Liver (tissue), 9 donors: ENCODE measurements around the gene SFXN5. TPM values are rescaled to one million over a fixed set of nuclear protein-coding genes. Genes with fewer than 3 reads are reported as not detected.

Experiments used
- DNase-seq: peaks from one replicate; pipeline ENCODE4 v3.0.0-alpha.2; 2017; ENCODE audit warnings: low spot score
- H3K27ac ChIP-seq, 2 donors: one replicate each; pipeline ENCODE4 v1.7.0; 2013; ENCODE audit warnings: inconsistent platforms in 2 of 2, low read length in 2 of 2, control low read depth in 1 of 2, low read depth in 1 of 2, mild to moderate bottlenecking in 1 of 2
- H3K27me3 ChIP-seq, 4 donors: one replicate each; pipeline versions ENCODE4 v1.6.1 to v1.7.0; 2013; ENCODE audit warnings: low read length in 3 of 4, inconsistent platforms in 1 of 4, mild to moderate bottlenecking in 1 of 4, moderate library complexity in 1 of 4; ENCODE audit not compliant: control insufficient read depth in 4 of 4, insufficient read depth in 4 of 4
- H3K36me3 ChIP-seq, 4 donors: one replicate each; pipeline versions ENCODE4 v1.6.1 to v1.7.0; 2013; ENCODE audit warnings: low read length in 3 of 4, mild to moderate bottlenecking in 3 of 4, low read depth in 1 of 4, moderate library complexity in 1 of 4; ENCODE audit not compliant: control insufficient read depth in 4 of 4, insufficient read depth in 3 of 4
- H3K4me1 ChIP-seq, 4 donors: one replicate each; pipeline versions ENCODE4 v1.6.1 to v1.7.0; 2013; ENCODE audit warnings: low read length in 3 of 4, mild to moderate bottlenecking in 3 of 4, moderate library complexity in 1 of 4; ENCODE audit not compliant: control insufficient read depth in 4 of 4, insufficient read depth in 4 of 4
- H3K4me3 ChIP-seq, 3 donors: one replicate each; pipeline versions ENCODE4 v1.6.1 to v1.7.0; 2013; ENCODE audit warnings: low read length in 3 of 3, control low read depth in 1 of 3, low read depth in 1 of 3, mild to moderate bottlenecking in 1 of 3
- H3K9ac ChIP-seq, 2 donors: one replicate each; pipeline ENCODE4 v1.7.0; 2013; ENCODE audit warnings: low read length in 2 of 2, mild to moderate bottlenecking in 2 of 2, moderate library complexity in 2 of 2, control low read depth in 1 of 2, low read depth in 1 of 2
- H3K9me3 ChIP-seq, 4 donors: one replicate each; pipeline versions ENCODE4 v1.6.1 to v1.7.0; 2013; ENCODE audit warnings: low read length in 3 of 4; ENCODE audit not compliant: control insufficient read depth in 4 of 4
- EGR1 ChIP-seq, 2 donors: IDR thresholded peaks; 2 replicates each; pipeline ENCODE4 v1.6.1; 2016 to 2018; ENCODE audit warnings: antibody characterized with exemption in 2 of 2, low read depth in 2 of 2
- FOXA1 ChIP-seq: IDR thresholded peaks from 2 replicates; pipeline ENCODE4 v1.6.1; 2016; ENCODE audit warnings: antibody characterized with exemption
- FOXA2 ChIP-seq: IDR thresholded peaks from 2 replicates; pipeline ENCODE4 v1.6.1; 2016; ENCODE audit warnings: antibody characterized with exemption
- GABPA ChIP-seq, 2 donors: IDR thresholded peaks in 1 of 2; conservative IDR thresholded peaks in 1 of 2; 2 replicates each; pipeline ENCODE4 v1.6.1; 2016; ENCODE audit warnings: antibody characterized with exemption in 2 of 2, mild to moderate bottlenecking in 1 of 2, moderate library complexity in 1 of 2
- HNF4A ChIP-seq, 2 donors: conservative IDR thresholded peaks; 2 replicates each; pipeline ENCODE4 v1.6.1; 2016; ENCODE audit warnings: antibody characterized with exemption in 2 of 2, mild to moderate bottlenecking in 2 of 2
- HNF4G ChIP-seq: IDR thresholded peaks from 2 replicates; pipeline ENCODE4 v1.6.1; 2016; ENCODE audit warnings: antibody characterized with exemption
- JUND ChIP-seq, 2 donors: IDR thresholded peaks; 2 replicates each; pipeline ENCODE4 v1.6.1; 2016; ENCODE audit warnings: antibody characterized with exemption in 2 of 2
- MAX ChIP-seq: IDR thresholded peaks from 2 replicates; pipeline ENCODE4 v1.6.1; 2016; ENCODE audit warnings: antibody characterized with exemption
- RAD21 ChIP-seq, 2 donors: IDR thresholded peaks; 2 replicates each; pipeline ENCODE4 v1.6.1; 2016; ENCODE audit warnings: antibody characterized with exemption in 2 of 2, mild to moderate bottlenecking in 2 of 2
- YY1 ChIP-seq: IDR thresholded peaks from 2 replicates; pipeline ENCODE4 v1.6.1; 2016; ENCODE audit warnings: antibody characterized with exemption, mild to moderate bottlenecking
- ZBTB33 ChIP-seq: IDR thresholded peaks from 2 replicates; pipeline ENCODE4 v1.6.1; 2016; ENCODE audit warnings: antibody characterized with exemption
- WGBS: extraction: QIAGEN DNeasy Blood & Tissue Kit; methylation state at CpG from one replicate; pipeline ENCODE4 v1.1.7; 2013; 5-methylcytosine and 5-hydroxymethylcytosine counted together
- polyA plus RNA-seq, 2 donors: library from polyadenylated mRNA; stranded (reverse) in 1 of 2; unstranded in 1 of 2; fragments of 200-250 nt in 1 of 2; fragments of >200 nt in 1 of 2; fragmentation: Nextera tagmentation in 1 of 2; extraction: Ambion mirVana in 1 of 2; gene quantifications; one replicate each; pipeline versions ENCODE4 v1.2.1 to v1.2.3, GENCODE V29; 2013 to 2015
- total RNA-seq, 2 donors: library from RNA; depleted of rRNA; stranded (reverse); fragments of >200 nt; gene quantifications; one replicate each; pipeline ENCODE4 v1.2.3, GENCODE V29; 2014
- TF ChIP-seq, protein P1 (sequence below): fragments of 150-350 bp; IDR thresholded peaks from 2 replicates; pipeline ENCODE4 v1.5.1; 2017; ENCODE audit warnings: improper control_type of control experiment, low read depth, low read length; ENCODE audit not compliant: missing input control
- TF ChIP-seq, protein P2 (sequence below): IDR thresholded peaks from 2 replicates; pipeline ENCODE4 v1.6.1; 2016; ENCODE audit warnings: antibody characterized with exemption
- donor health status: healthy.
- donor health status: healthy.
- donor health status: healthy.
- donor health status: healthy.
- donor health status: healthy.

SFXN5 gene
- total and polyA plus RNA-seq, 4 donors, result 23.3 to 58.2 (median 29.5) TPM

DNA sequence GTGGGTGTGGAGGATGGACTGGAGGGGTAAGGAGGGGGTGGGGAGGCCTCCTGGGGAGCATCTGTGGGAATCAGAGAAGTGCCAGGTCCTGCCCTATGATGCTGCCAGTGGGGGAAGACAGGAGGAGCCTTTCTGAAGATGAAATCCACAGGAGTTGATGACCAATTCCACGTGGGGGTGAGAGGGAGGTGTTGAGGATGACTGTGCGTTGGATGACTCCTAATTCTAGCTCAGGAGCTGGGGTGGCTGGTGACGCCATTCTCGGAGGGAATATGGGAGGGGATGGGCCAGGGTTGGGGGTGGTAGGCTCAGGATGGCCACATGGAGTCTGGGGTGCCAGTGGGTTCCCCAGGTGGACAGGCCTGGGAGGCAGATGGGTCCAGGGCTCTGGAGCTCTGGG, 121.9 kb downstream of the SFXN5 start:
- 94% methylated on average over 4 of the region's 4 CpGs for WGBS
- no peaks in the 10 kb centered on the region for H3K9me3 ChIP-seq

DNA sequence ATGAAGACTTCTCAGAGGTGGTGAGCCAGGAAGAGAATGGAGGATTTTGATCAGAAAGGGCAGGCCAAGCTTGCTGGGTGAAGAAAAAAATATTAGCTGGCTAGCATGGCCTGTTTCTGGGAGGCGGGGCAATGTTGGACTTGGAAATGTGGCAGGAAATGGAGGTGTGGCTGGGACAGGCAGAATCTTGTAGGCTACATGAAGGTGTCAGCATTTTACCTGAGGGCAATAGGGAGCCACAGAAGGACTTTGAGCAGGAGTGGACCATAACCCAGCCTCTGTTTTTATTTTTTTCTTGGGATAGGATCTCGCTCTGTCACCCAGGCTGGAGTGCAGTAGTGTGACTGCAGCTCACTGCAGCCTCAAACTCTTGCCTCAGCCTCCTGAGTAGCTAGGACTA, 122.5 kb downstream of the SFXN5 start:
- TF ChIP-seq FOXA2, result no peak
- TF ChIP-seq MAX, result no peak
- H3K9me3 ChIP-seq, result no peaks in the 10 kb centered on the region
- WGBS, result 95% methylated on average over 2 of the region's 2 CpGs

More for the DNA sequence above, 121.9 kb downstream of the SFXN5 start:
- Histone ChIP-seq H3K27ac (no peak overlapping the region), H3K4me3 (no peak overlapping the region), H3K36me3 (peaks cover 0 to 16% (median 10%) of the 10 kb centered on the region in 4 donors), H3K27me3 (no peaks in the 10 kb centered on the region), H3K9ac (no peak overlapping the region), H3K4me1 (no peaks in the 10 kb centered on the region)
- no peak for DNase-seq
- TF ChIP-seq, protein P1, sequence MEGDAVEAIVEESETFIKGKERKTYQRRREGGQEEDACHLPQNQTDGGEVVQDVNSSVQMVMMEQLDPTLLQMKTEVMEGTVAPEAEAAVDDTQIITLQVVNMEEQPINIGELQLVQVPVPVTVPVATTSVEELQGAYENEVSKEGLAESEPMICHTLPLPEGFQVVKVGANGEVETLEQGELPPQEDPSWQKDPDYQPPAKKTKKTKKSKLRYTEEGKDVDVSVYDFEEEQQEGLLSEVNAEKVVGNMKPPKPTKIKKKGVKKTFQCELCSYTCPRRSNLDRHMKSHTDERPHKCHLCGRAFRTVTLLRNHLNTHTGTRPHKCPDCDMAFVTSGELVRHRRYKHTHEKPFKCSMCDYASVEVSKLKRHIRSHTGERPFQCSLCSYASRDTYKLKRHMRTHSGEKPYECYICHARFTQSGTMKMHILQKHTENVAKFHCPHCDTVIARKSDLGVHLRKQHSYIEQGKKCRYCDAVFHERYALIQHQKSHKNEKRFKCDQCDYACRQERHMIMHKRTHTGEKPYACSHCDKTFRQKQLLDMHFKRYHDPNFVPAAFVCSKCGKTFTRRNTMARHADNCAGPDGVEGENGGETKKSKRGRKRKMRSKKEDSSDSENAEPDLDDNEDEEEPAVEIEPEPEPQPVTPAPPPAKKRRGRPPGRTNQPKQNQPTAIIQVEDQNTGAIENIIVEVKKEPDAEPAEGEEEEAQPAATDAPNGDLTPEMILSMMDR, result no peak
- no peak for TF ChIP-seq FOXA1
- TF ChIP-seq HNF4G, result no peak
- TF ChIP-seq HNF4A (conservative IDR thresholded peaks at IDR 0.05), result no peak
- TF ChIP-seq JUND (IDR thresholded peaks at IDR 0.05), result no peak
- TF ChIP-seq RAD21 (IDR thresholded peaks at IDR 0.05), result no peak
- no peak for TF ChIP-seq MAX
- TF ChIP-seq GABPA (IDR thresholded peaks at IDR 0.05 in 1 of 2, conservative IDR thresholded peaks at IDR 0.05 in 1 of 2), result no peak
- TF ChIP-seq, protein P2, sequence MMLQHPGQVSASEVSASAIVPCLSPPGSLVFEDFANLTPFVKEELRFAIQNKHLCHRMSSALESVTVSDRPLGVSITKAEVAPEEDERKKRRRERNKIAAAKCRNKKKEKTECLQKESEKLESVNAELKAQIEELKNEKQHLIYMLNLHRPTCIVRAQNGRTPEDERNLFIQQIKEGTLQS, result no peak
- no peak for TF ChIP-seq EGR1 (IDR thresholded peaks at IDR 0.05; ENCODE audit: low read depth in 2 of 2)
- no peak for TF ChIP-seq YY1
- TF ChIP-seq ZBTB33, result no peak

More for the DNA sequence above, 122.5 kb downstream of the SFXN5 start:
- H3K4me1 ChIP-seq, result no peaks in the 10 kb centered on the region
- no peak overlapping the region for H3K9ac ChIP-seq
- H3K4me3 ChIP-seq, result no peak overlapping the region
- no peak for DNase-seq
- peaks cover 0 to 20% (median 12%) of the 10 kb centered on the region in 4 donors for H3K36me3 ChIP-seq
- no peak overlapping the region for H3K27ac ChIP-seq
- no peaks in the 10 kb centered on the region for H3K27me3 ChIP-seq
